ENCODE measurements around the gene TAP1. TPM values are rescaled to one million over a fixed set of nuclear protein-coding genes. Genes with fewer than 3 reads are reported as not detected.

Gene TAP1
- total and polyA plus RNA-seq, 2 donors (not counting 3 experiments of a cell fraction or from before 2014, with no cell fraction given): 15.6 to 25.9 TPM

DNA sequence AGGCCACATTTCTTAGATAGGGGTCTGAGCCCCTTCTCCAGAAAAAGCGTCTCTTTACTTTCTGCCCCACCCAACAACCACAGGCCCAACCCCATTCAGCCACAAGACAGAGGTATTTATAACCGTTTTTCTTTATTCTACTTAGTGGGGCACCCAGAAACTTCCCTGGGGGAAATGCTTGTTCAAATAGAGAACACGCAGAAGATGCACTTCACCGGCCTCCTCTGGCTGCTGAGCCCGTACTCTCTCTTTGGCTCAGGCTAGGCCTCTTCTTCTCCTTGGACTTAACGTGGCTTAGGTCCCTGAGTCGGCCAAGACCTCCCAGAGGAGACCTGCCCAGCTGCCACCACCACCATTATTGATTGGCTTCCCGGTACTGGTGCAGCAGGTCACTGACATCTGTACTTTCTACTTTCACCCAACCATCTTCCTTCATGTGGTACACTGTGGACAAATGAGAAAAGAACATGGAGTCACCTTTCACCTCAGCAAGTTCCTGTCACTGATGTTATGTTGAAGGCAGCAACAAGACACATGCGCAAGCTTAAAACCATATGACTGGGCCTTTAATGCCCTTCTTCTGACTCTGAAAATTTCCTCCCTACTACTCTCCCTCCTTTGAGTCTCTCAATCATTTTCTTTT lies 12.8 kb downstream of the TAP1 start:
- peaks cover 12% of the 10 kb centered on the region for H3K4me1 ChIP-seq (ENCODE audit: control insufficient read depth, extremely low read depth, insufficient read depth, low read length)
- no peak for DNase-seq (ENCODE audit: low read depth, low spot score)
- no peaks in the 10 kb centered on the region for H4K20me1 ChIP-seq (replicated peaks; ENCODE audit: control insufficient read depth, extremely low read depth, insufficient read depth, low read length)
- H2AFZ ChIP-seq (ENCODE audit: low read depth, low read length): no peak overlapping the region
- TF ChIP-seq, protein P1, sequence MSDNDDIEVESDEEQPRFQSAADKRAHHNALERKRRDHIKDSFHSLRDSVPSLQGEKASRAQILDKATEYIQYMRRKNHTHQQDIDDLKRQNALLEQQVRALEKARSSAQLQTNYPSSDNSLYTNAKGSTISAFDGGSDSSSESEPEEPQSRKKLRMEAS (IDR thresholded peaks at IDR 0.05; ENCODE audit: insufficient read depth, insufficient read length): no peak
- no peak for TF ChIP-seq EZH2 (IDR thresholded peaks at IDR 0.05; ENCODE audit: borderline replicate concordance, low read depth, low read length, severe bottlenecking)
- no peak for TF ChIP-seq MYC (IDR thresholded peaks at IDR 0.05; ENCODE audit: low read depth, low read length)
- no peak for TF ChIP-seq POLR2A (IDR thresholded peaks at IDR 0.05; ENCODE audit: low read depth, low read length)
- no peak for TF ChIP-seq JUN (IDR thresholded peaks at IDR 0.05; ENCODE audit: borderline replicate concordance, insufficient read depth, insufficient read length, low read depth)
- TF ChIP-seq POLR2AphosphoS5 (IDR thresholded peaks at IDR 0.05; ENCODE audit: insufficient read depth, low read depth, low read length): no peak
- no peak for TF ChIP-seq GATA2 (IDR thresholded peaks at IDR 0.05; ENCODE audit: insufficient read depth, insufficient read length, low read depth, low read length)
- TF ChIP-seq FOS (IDR thresholded peaks at IDR 0.05; ENCODE audit: borderline replicate concordance, insufficient read depth, low read length): no peak
- TF ChIP-seq, protein P2, sequence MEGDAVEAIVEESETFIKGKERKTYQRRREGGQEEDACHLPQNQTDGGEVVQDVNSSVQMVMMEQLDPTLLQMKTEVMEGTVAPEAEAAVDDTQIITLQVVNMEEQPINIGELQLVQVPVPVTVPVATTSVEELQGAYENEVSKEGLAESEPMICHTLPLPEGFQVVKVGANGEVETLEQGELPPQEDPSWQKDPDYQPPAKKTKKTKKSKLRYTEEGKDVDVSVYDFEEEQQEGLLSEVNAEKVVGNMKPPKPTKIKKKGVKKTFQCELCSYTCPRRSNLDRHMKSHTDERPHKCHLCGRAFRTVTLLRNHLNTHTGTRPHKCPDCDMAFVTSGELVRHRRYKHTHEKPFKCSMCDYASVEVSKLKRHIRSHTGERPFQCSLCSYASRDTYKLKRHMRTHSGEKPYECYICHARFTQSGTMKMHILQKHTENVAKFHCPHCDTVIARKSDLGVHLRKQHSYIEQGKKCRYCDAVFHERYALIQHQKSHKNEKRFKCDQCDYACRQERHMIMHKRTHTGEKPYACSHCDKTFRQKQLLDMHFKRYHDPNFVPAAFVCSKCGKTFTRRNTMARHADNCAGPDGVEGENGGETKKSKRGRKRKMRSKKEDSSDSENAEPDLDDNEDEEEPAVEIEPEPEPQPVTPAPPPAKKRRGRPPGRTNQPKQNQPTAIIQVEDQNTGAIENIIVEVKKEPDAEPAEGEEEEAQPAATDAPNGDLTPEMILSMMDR (IDR thresholded peaks at IDR 0.05; ENCODE audit: extremely low read depth in 1 of 2, insufficient read depth in 1 of 2, low read depth in 1 of 2, low read length in 2 of 2): no peak
- no peaks in the 10 kb centered on the region for H3K36me3 ChIP-seq (ENCODE audit: control insufficient read depth in 2 of 2, extremely low read depth in 1 of 2, insufficient read depth in 2 of 2, low read length in 2 of 2)
- no peaks in the 10 kb centered on the region for H3K9me3 ChIP-seq (replicated peaks; ENCODE audit: control insufficient read depth, insufficient read depth, low read length)
- intact Hi-C loops (cut with micrococcal nuclease): loop anchor here (5.0 kb wide), 1 partner anchor 132 kb away; no protein-coding TSS in a partner anchor
- H3K9ac ChIP-seq (replicated peaks; ENCODE audit: extremely low read depth, insufficient read depth, low read length): no peak overlapping the region
- H3K9me1 ChIP-seq (replicated peaks; ENCODE audit: control insufficient read depth, extremely low read depth, insufficient read depth, low read length): no peaks in the 10 kb centered on the region
- no peak overlapping the region for H3K4me2 ChIP-seq (ENCODE audit: insufficient read depth, low read length)
- H3K79me2 ChIP-seq (ENCODE audit: control insufficient read depth, insufficient read depth, low read length): peaks cover 9% of the 10 kb centered on the region
- ChIA-PET POLR2A (no interaction called here), CTCF (interaction anchor here (1.8 to 11.0 kb wide), 3 partner anchors 13 to 29 kb away, joined by 9 to 397 read pairs (median 274); partner anchors contain the start of genes PSMB9 and TAP1)
- no TSS peak for BruUV-seq (replicated peaks)
- dilution Hi-C loops (cut with MboI; ENCODE audit: extremely low pct_ligation_motif_present, low sequenced_read_pairs): no loop called here
- no peak overlapping the region for H3K4me3 ChIP-seq (replicated peaks in 1 of 3; ENCODE audit: insufficient read depth in 1 of 3, low read depth in 1 of 3, low read length in 3 of 3)
- H3K27me3 ChIP-seq (ENCODE audit: control insufficient read depth in 2 of 2, insufficient read depth in 2 of 2, low read length in 2 of 2): no peaks in the 10 kb centered on the region
- FAIRE-seq: no peak
- no peak overlapping the region for H3K27ac ChIP-seq (ENCODE audit: insufficient read depth, low read depth, low read length)
